ENCODE data around the gene C17orf113.

DNA sequence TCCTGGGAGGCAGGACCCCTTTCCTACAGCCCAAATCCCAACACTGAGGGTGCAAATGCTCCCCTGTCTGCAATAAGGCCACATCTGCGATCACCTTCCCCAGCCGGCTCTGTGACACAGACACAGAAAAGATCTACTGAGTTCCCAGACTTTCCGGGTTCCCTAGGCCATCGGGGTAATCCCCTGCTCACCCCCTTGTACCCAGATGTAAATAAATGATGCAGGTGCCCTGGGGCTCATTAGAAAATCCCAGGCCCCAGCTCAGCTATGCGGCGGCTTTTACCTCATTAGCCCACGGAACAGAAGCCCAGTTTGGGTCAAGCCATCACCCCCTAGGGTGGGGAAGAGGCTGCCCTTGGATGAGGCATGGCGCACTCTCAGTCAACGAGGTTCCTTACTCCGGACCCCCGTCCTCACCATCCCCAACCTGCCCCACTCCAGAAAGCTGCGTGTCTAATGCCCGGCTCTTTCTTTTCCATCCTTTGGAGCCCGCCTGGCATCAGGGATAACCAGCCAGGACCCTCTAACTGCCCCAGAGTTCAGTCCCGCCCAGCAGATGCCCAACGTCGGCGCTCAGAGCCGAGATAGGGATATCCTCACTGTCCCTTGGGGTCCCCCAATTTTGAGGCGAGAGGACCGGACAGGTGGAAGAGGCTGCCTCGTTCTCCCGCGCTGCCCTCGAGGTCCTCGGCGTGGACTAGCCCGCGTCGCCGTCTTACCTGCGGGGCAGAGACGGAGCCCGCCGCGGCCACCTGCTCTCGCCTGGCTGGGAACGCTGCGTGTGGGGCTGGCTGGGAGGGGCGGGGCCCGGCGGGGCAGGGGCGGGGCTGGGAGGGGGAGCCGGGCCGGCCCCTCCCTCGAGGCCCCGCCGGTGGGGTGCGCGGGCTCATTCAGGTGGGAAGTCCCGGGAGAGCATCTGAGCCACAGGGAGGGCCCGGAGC lies 47.6 kb upstream of the C17orf113 start, which contains the start of gene ZNF385C:
- no peak for TF ChIP-seq EP300 (IDR thresholded peaks at IDR 0.05)
- TF ChIP-seq POLR2AphosphoS5 (IDR thresholded peaks at IDR 0.05): no peak
- no peak for TF ChIP-seq POLR2A (IDR thresholded peaks at IDR 0.05)
